ENCODE results near the gene TBL1X. TPM values are rescaled to one million over a fixed set of nuclear protein-coding genes. Genes with fewer than 3 reads are reported as not detected.
A peak's percentile ranks its signal among the peaks of the same experiment; 100 is the strongest.
"Not testable (repeated sequence)": the region's sequence is repeated elsewhere in the genome, so short reads cannot be mapped to it uniquely, and the experiment has no call there.

Gene TBL1X
- total RNA-seq, 4 donors from 2014 or later = 25.3 to 54.1 (median 38.2) TPM

- DNase-seq (ENCODE audit: extremely low spot score) = no peak
- WGBS = 48% methylated on average over 11 of the region's 11 CpGs
- intact Hi-C loops (cut with DNase I) = loop anchor here (10.0 kb wide), 1 partner anchor 218 kb away; no protein-coding TSS in a partner anchor
- Histone ChIP-seq H3K4me1 (peaks cover 10 to 77% (median 53%) of the 10 kb centered on the region in 4 donors), H3K27ac (replicated peaks in 1 of 4) (peak overlapping the region; percentile 89 to 91 (median 90)), H3K4me3 (peak overlapping the region; percentile 12 to 78 (median 68)), H3K9me3 (no peaks in the 10 kb centered on the region), H3K27me3 (no peaks in the 10 kb centered on the region), H3K36me3 (no peaks in the 10 kb centered on the region)
- TF ChIP-seq EP300 (IDR thresholded peaks at IDR 0.05) (no peak), POLR2A (IDR thresholded peaks at IDR 0.05; ENCODE audit: low read depth) (no peak), POLR2AphosphoS5 (IDR thresholded peaks at IDR 0.05) (no peak), CTCF (IDR thresholded peaks at IDR 0.05) (no peak)
These were observed 2.3 kb downstream of the TBL1X start for GRCh38 chrX:9467146-9467545.

- H3K4me3 ChIP-seq = peak overlapping the region; percentile 12 to 78 (median 68)
- intact Hi-C loops (cut with DNase I) = loop anchor here (10.0 kb wide), 1 partner anchor 217 kb away; no protein-coding TSS in a partner anchor
These were observed 2.9 kb downstream of the TBL1X start for GRCh38 chrX:9467751-9468150.

GRCh38 chrX:9471571-9471985 is 6.7 kb downstream of the TBL1X start:
- no peak for DNase-seq (ENCODE audit: extremely low spot score)
- H3K9me3 ChIP-seq = no peaks in the 10 kb centered on the region
- WGBS = 72% methylated on average over 12 of the region's 12 CpGs
- intact Hi-C loops (cut with DNase I) = no loop called here
- no peaks in the 10 kb centered on the region for H3K27me3 ChIP-seq
- no peaks in the 10 kb centered on the region for H3K36me3 ChIP-seq
- H3K27ac ChIP-seq (replicated peaks in 1 of 4) = no peak overlapping the region
- peaks cover 3 to 41% (median 32%) of the 10 kb centered on the region in 4 donors for H3K4me1 ChIP-seq
- TF ChIP-seq POLR2A (IDR thresholded peaks at IDR 0.05; ENCODE audit: low read depth) (no peak), POLR2AphosphoS5 (IDR thresholded peaks at IDR 0.05) (no peak), EP300 (IDR thresholded peaks at IDR 0.05) (no peak)
- H3K4me3 ChIP-seq = peak overlapping the region in 1 of 4 donors; percentile 3

More at GRCh38 chrX:9467751-9468150, 2.9 kb downstream of the TBL1X start:
- Histone ChIP-seq H3K36me3 (no peaks in the 10 kb centered on the region), H3K4me1 (peaks cover 10 to 72% (median 51%) of the 10 kb centered on the region in 4 donors), H3K27me3 (no peaks in the 10 kb centered on the region), H3K27ac (replicated peaks in 1 of 4) (peak overlapping the region; percentile 89 to 91 (median 90)), H3K9me3 (no peaks in the 10 kb centered on the region)
- WGBS = 36% methylated on average over 9 of the region's 11 CpGs
- no peak for DNase-seq (ENCODE audit: extremely low spot score)
- no peak for TF ChIP-seq EP300 (IDR thresholded peaks at IDR 0.05)
- no peak for TF ChIP-seq POLR2A (IDR thresholded peaks at IDR 0.05; ENCODE audit: low read depth)
- TF ChIP-seq POLR2AphosphoS5 (IDR thresholded peaks at IDR 0.05) = no peak
- no peak for TF ChIP-seq CTCF (IDR thresholded peaks at IDR 0.05)

- TF ChIP-seq CTCF (IDR thresholded peaks at IDR 0.05) (no peak), POLR2A (IDR thresholded peaks at IDR 0.05; ENCODE audit: low read depth) (no peak), EP300 (IDR thresholded peaks at IDR 0.05) (no peak), POLR2AphosphoS5 (IDR thresholded peaks at IDR 0.05) (no peak)
- Histone ChIP-seq H3K4me3 (no peak overlapping the region), H3K27me3 (no peaks in the 10 kb centered on the region), H3K27ac (replicated peaks in 1 of 4) (no peak overlapping the region), H3K36me3 (no peaks in the 10 kb centered on the region), H3K9me3 (no peaks in the 10 kb centered on the region), H3K4me1 (peaks cover 0 to 19% (median 11%) of the 10 kb centered on the region in 4 donors)
- intact Hi-C loops (cut with DNase I) = no loop called here
- no peak for DNase-seq (ENCODE audit: extremely low spot score)
- 60% methylated on average over 2 of the region's 2 CpGs for WGBS
These were observed 8.8 kb downstream of the TBL1X start for GRCh38 chrX:9473708-9474107.

GRCh38 chrX:9475417-9475816 is 10.6 kb downstream of the TBL1X start:
- H3K4me3 ChIP-seq; DNase-seq (ENCODE audit: extremely low spot score); H3K27me3 ChIP-seq; H3K36me3 ChIP-seq; H3K27ac ChIP-seq (replicated peaks in 1 of 4); intact Hi-C loops (cut with DNase I); H3K9me3 ChIP-seq: not testable (repeated sequence)
- H3K4me1 ChIP-seq = peaks cover 0 to 15% (median 9%) of the 10 kb centered on the region in 4 donors
- 95% methylated on average over 4 of the region's 4 CpGs for WGBS

- TF ChIP-seq EP300 (IDR thresholded peaks at IDR 0.05) (no peak), POLR2AphosphoS5 (IDR thresholded peaks at IDR 0.05) (no peak), CTCF (IDR thresholded peaks at IDR 0.05) (no peak), POLR2A (IDR thresholded peaks at IDR 0.05; ENCODE audit: low read depth) (no peak)
- H3K36me3 ChIP-seq = no peaks in the 10 kb centered on the region
- H3K27ac ChIP-seq (replicated peaks in 1 of 4) = no peak overlapping the region
- no peaks in the 10 kb centered on the region for H3K27me3 ChIP-seq
- no peak overlapping the region for H3K4me3 ChIP-seq
- 83% methylated on average over 1 of the region's 1 CpG for WGBS
- no peaks in the 10 kb centered on the region for H3K9me3 ChIP-seq
- intact Hi-C loops (cut with DNase I) = no loop called here
- H3K4me1 ChIP-seq = peaks cover 0 to 13% (median 9%) of the 10 kb centered on the region in 4 donors
- DNase-seq (ENCODE audit: extremely low spot score) = no peak
These were observed 11.1 kb downstream of the TBL1X start for GRCh38 chrX:9475984-9476383.

All from esophagus muscularis mucosa (tissue), 4 donors.